Right ventricle myocardium inferior (tissue), 1 donor: ENCODE measurements around the gene FGF23. TPM values are rescaled to one million over a fixed set of nuclear protein-coding genes. Genes with fewer than 3 reads are reported as not detected.

Experiments
- ATAC-seq: fragments of 200-7000 bp; cut with Tn5 transposase; one replicate; pipeline ENCODE4 v1.9.1; 2020; ENCODE audit warnings: mild to moderate bottlenecking, moderate library complexity
- DNase-seq: peaks from one replicate; pipeline ENCODE4 v3.0.0; 2021; ENCODE audit errors: missing footprints
- intact Hi-C: fragments of 100-400 bp; cut with DNase I; formaldehyde crosslinking; loops from one replicate; pipeline ENCODE4 v1.11.0; 2022
- total RNA-seq: library from RNA; stranded (reverse); fragmentation: NEBNext Ultra II Directional; extraction: Animal tissue kit (Norgen Biotek cat#: 25700); gene quantifications from one replicate; pipeline ENCODE4 v1.2.1, GENCODE V29; 2021
- donor health status: DM: no; HTN: yes; CAD: no; lungs with severe emphysema.

The FGF23 gene
- total RNA-seq, 1 donor from 2014 or later, result not detected

GRCh38 chr12:4324366-4324765, 55.1 kb downstream of the FGF23 start:
- ATAC-seq (no peak), DNase-seq (no peak)
- intact Hi-C loops, result loop anchor here (10.0 kb wide), 1 partner anchor 200 kb away; no protein-coding TSS in a partner anchor

GRCh38 chr12:4323396-4323795, 56.1 kb downstream of the FGF23 start:
- intact Hi-C loops, result loop anchor here (10.0 kb wide), 1 partner anchor 201 kb away; no protein-coding TSS in a partner anchor
- ATAC-seq, result no peak

GRCh38 chr12:4322726-4323125, 56.8 kb downstream of the FGF23 start:
- DNase-seq, result no peak
- intact Hi-C loops, result loop anchor here (10.0 kb wide), 1 partner anchor 202 kb away; no protein-coding TSS in a partner anchor
- no peak for ATAC-seq

More at GRCh38 chr12:4323396-4323795, 56.1 kb downstream of the FGF23 start:
- DNase-seq, result no peak

GRCh38 chr12:4320853-4321701, 58.4 kb downstream of the FGF23 start, which contains the start of gene TIGAR:
Gene TIGAR, plus strand, starts transcription at chr12:4321213. Its CDS starts 59 bp downstream, at chr12:4321272.
- DNase-seq, result peak; percentile 98
- ATAC-seq, result peak; percentile 100
- intact Hi-C loops, result loop anchor here (10.0 kb wide), 1 partner anchor 204 kb away; no protein-coding TSS in a partner anchor

GRCh38 chr12:4320497-4320852, 59.0 kb downstream of the FGF23 start:
- no peak for ATAC-seq
- DNase-seq, result no peak
- intact Hi-C loops, result loop anchor here (10.0 kb wide), 1 partner anchor 204 kb away; no protein-coding TSS in a partner anchor

Other genes with a start within 250 kb of the FGF23 start
- 214 TPM for gene CCND2, start 106.0 kb downstream of the FGF23 start, total RNA-seq
- gene TIGAR, start 58.5 kb downstream of the FGF23 start, total RNA-seq, result 16.5 TPM
- not detected for gene FGF6, start 66.1 kb upstream of the FGF23 start, total RNA-seq
- gene RAD51AP1, start 159.2 kb upstream of the FGF23 start, total RNA-seq, result 1.5 TPM
- 22.7 TPM for gene DYRK4, start 182.5 kb upstream of the FGF23 start, total RNA-seq